ENCODE results near the gene ANKFY1. TPM values are rescaled to one million over a fixed set of nuclear protein-coding genes. Genes with fewer than 3 reads are reported as not detected.

The ANKFY1 gene
- total and polyA plus RNA-seq, 9 of the 15 experiments (the other 6 are each of a cell fraction or from before 2014, with no cell fraction given): 4.3 to 25.6 (median 12.2) TPM

DNA sequence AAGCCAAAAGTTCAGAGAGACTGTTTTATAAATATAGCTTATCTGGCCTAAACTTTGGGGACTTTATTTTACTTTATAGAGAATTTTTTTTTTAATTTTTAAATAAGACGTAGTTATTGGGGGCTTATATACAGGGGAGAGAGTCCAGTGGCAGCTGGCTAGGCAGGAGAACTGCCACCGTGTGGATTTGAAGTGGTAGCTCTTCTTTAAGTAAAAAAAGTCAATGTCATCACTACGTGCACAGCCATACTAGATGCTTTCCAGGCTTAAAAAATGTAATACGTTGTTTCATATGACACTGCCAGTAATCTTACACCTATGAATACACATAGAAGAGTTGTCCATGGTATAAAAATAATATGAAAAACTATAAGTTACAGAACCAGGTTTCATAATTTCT, 31.9 kb upstream of the ANKFY1 start (continued):
- TF ChIP-seq, protein P1, sequence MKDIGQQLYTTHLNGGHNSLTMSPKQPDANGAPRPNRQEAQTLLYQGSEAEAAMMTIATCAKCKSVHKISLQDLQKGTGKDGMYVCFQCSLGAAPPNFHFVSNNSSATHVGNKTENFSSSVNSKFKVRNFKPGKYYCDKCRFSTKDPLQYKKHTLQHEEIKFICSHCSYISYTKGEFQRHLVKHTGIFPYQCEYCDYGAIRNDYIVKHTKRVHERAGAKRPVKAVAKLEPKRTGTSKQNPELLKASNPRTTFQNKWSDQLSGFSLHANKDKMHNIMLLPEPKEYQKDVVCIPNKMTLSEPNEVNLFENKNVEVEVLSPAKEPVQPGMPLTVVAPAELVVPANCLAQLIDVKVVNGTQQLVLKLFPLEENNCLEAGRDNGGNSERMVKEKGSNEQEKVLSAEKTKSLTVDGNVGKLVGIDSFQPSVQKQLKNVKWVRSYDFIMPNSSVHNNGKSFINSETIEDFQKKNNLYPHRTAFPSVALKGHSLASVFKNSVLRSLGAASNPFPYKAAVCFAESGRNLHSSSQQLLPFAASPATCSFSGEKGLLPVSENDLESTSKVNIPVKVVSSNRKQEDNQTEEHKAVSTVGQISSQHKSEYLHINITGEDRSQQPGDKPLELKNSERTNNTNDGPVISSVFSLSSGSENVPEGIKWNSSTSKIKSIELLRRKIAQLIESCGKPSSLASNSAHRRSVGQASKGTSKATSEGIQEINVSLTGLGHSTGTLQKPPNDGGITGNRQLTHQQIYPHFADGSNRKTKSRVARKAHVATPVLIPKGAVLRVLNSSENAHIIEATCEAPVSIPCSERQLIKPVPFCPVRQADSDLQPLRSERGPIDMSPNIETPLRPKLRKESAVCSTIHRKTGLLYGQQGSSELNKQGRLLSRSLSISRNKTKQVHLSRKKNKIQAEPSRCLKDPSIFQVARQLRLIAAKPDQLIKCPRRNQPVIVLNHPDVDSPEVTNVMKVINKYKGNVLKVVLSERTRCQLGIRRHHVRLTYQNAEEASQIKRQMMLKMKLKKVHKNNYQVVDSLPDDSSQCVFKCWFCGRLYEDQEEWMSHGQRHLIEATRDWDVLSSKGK (CRISPR knock-in tag; IDR thresholded peaks at IDR 0.05): no peak

DNA sequence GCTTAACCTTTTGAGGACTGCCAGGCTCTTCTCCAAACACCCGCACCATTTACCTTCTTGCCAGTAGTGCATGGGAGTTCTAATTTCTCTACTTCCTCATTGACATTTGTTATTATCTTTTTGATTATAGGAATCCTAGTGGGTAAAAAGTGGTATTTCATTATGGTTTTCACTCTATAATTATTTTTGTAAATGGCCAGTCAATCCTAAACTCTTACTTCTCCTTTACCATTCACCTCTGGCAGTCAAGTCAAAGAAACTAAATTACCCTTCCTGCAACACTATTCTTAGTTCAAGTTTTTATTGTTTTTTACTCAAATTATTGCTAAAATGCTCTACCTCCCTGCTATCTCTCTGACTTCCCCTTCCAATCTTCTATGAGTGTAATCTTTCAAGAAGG, 29.8 kb upstream of the ANKFY1 start:
- no peak overlapping the region for H3K4me3 ChIP-seq
- DNase-seq (ENCODE audit: extremely low read depth in 1 of 4, low spot score in 3 of 4) (no peak), FAIRE-seq (no peak), ATAC-seq (no peak)
- intact Hi-C loops (cut with micrococcal nuclease) (no loop called here), in situ Hi-C loops (cut with MboI) (no loop called here)
- no peaks in the 10 kb centered on the region for H3K27me3 ChIP-seq (ENCODE audit: control insufficient read depth in 2 of 2, insufficient read depth in 2 of 2, low read length in 2 of 2)
- no peaks in the 10 kb centered on the region for H3K4me1 ChIP-seq (replicated peaks in 1 of 2; ENCODE audit: control insufficient read depth in 2 of 2, insufficient read depth in 2 of 2, low read length in 2 of 2)
- BruUV-seq (replicated peaks): no TSS peak
- H3K9ac ChIP-seq (ENCODE audit: insufficient read depth in 1 of 2, low read depth in 2 of 2, low read length in 2 of 2): no peak overlapping the region
- no peak overlapping the region for H3K27ac ChIP-seq (ENCODE audit: extremely low read depth, low read depth, low read length)
- H4K20me1 ChIP-seq (replicated peaks; ENCODE audit: control insufficient read depth, insufficient read depth, low read length): no peaks in the 10 kb centered on the region
- POLR2A ChIA-PET: no interaction called here
- no peak overlapping the region for H2AFZ ChIP-seq (ENCODE audit: low read depth, low read length)
- 100% methylated on average over 1 of the region's 1 CpG for WGBS (ENCODE audit: insufficient coverage, low coverage, missing lambda C conversion rate)
- H3K9me3 ChIP-seq (replicated peaks; ENCODE audit: control insufficient read depth, insufficient read depth, low read depth, low read length): no peaks in the 10 kb centered on the region
- no peaks in the 10 kb centered on the region for H3K9me1 ChIP-seq (ENCODE audit: control insufficient read depth, insufficient read depth, low read length)
- H3K4me2 ChIP-seq (ENCODE audit: insufficient read depth, low read length): no peak overlapping the region
- peaks cover 51% of the 10 kb centered on the region for H3K36me3 ChIP-seq (ENCODE audit: control insufficient read depth, insufficient read depth, low read length)
- CTCF ChIA-PET (ENCODE audit: low intra/inter-chr PET ratio): no interaction called here
- H3K79me2 ChIP-seq (ENCODE audit: control insufficient read depth, insufficient read depth, low read length): no peaks in the 10 kb centered on the region; the same call in 1 of the 3 replicates
- TF ChIP-seq, protein P2, sequence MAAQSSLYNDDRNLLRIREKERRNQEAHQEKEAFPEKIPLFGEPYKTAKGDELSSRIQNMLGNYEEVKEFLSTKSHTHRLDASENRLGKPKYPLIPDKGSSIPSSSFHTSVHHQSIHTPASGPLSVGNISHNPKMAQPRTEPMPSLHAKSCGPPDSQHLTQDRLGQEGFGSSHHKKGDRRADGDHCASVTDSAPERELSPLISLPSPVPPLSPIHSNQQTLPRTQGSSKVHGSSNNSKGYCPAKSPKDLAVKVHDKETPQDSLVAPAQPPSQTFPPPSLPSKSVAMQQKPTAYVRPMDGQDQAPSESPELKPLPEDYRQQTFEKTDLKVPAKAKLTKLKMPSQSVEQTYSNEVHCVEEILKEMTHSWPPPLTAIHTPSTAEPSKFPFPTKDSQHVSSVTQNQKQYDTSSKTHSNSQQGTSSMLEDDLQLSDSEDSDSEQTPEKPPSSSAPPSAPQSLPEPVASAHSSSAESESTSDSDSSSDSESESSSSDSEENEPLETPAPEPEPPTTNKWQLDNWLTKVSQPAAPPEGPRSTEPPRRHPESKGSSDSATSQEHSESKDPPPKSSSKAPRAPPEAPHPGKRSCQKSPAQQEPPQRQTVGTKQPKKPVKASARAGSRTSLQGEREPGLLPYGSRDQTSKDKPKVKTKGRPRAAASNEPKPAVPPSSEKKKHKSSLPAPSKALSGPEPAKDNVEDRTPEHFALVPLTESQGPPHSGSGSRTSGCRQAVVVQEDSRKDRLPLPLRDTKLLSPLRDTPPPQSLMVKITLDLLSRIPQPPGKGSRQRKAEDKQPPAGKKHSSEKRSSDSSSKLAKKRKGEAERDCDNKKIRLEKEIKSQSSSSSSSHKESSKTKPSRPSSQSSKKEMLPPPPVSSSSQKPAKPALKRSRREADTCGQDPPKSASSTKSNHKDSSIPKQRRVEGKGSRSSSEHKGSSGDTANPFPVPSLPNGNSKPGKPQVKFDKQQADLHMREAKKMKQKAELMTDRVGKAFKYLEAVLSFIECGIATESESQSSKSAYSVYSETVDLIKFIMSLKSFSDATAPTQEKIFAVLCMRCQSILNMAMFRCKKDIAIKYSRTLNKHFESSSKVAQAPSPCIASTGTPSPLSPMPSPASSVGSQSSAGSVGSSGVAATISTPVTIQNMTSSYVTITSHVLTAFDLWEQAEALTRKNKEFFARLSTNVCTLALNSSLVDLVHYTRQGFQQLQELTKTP (IDR thresholded peaks at IDR 0.05; ENCODE audit: low read depth in 1 of 2, partially characterized antibody in 2 of 2): no peak
- no peak for TF ChIP-seq ZNF217 (CRISPR knock-in tag; IDR thresholded peaks at IDR 0.05)
- TF ChIP-seq, protein P3, sequence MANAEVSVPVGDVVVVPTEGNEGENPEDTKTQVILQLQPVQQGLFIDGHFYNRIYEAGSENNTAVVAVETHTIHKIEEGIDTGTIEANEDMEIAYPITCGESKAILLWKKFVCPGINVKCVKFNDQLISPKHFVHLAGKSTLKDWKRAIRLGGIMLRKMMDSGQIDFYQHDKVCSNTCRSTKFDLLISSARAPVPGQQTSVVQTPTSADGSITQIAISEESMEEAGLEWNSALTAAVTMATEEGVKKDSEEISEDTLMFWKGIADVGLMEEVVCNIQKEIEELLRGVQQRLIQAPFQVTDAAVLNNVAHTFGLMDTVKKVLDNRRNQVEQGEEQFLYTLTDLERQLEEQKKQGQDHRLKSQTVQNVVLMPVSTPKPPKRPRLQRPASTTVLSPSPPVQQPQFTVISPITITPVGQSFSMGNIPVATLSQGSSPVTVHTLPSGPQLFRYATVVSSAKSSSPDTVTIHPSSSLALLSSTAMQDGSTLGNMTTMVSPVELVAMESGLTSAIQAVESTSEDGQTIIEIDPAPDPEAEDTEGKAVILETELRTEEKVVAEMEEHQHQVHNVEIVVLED (CRISPR knock-in tag; IDR thresholded peaks at IDR 0.05): no peak
- TF ChIP-seq TCFL5 (CRISPR knock-in tag; conservative IDR thresholded peaks at IDR 0.05): no peak
- no peak for TF ChIP-seq TFAM (CRISPR knock-in tag; conservative IDR thresholded peaks at IDR 0.05)
- no peak for TF ChIP-seq MAFF (IDR thresholded peaks at IDR 0.05; ENCODE audit: low read length)
- TF ChIP-seq CBX3 (IDR thresholded peaks at IDR 0.05; ENCODE audit: borderline replicate concordance in 1 of 2, low read length in 2 of 2): no peak
- no peak for TF ChIP-seq RBBP5 (IDR thresholded peaks at IDR 0.05; ENCODE audit: borderline replicate concordance, insufficient read depth, low read length, poor library complexity, severe bottlenecking)
- no peak for TF ChIP-seq ZNF445 (CRISPR knock-in tag; IDR thresholded peaks at IDR 0.05; ENCODE audit: low read depth)
- TF ChIP-seq BDP1 (IDR thresholded peaks at IDR 0.05; ENCODE audit: insufficient read depth, insufficient read length): no peak
- TF ChIP-seq EWSR1 (IDR thresholded peaks at IDR 0.05; ENCODE audit: borderline replicate concordance, low read depth, partially characterized antibody): no peak

Measured in K562 (cell line).